Stimulated activated CD8-positive, alpha-beta memory T cell treated with anti-CD3 and anti-CD28 coated beads, Interleukin-7, amount 100 ng/mL, for 24 hours (primary cell): ENCODE measurements around the gene CTPS1.

ENCODE experiments used
- DNase-seq: peaks from one replicate; pipeline ENCODE4 v3.0.0-alpha.2; 2020; ENCODE audit warnings: low read depth

Gene CTPS1

DNA sequence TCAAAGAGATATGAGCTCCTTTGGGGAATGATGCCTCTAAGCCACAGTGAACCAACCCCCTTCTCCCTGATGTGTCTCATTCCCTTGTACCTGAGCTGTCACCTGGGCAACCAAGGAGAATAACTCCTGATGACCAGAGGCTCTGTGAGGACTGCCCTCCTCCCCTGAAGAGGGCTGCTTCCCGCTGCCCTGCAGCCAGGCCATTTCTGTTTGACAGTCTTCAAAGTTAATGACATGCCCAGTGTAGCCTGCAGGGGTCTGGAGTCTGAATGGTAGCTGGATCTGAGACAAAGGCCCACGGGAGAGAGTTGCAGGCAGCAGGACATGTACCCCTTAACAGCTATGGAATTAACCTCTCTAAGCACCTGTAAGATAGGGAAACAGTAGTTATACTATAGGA is 45.5 kb downstream of the CTPS1 start:
- no peak for DNase-seq

DNA sequence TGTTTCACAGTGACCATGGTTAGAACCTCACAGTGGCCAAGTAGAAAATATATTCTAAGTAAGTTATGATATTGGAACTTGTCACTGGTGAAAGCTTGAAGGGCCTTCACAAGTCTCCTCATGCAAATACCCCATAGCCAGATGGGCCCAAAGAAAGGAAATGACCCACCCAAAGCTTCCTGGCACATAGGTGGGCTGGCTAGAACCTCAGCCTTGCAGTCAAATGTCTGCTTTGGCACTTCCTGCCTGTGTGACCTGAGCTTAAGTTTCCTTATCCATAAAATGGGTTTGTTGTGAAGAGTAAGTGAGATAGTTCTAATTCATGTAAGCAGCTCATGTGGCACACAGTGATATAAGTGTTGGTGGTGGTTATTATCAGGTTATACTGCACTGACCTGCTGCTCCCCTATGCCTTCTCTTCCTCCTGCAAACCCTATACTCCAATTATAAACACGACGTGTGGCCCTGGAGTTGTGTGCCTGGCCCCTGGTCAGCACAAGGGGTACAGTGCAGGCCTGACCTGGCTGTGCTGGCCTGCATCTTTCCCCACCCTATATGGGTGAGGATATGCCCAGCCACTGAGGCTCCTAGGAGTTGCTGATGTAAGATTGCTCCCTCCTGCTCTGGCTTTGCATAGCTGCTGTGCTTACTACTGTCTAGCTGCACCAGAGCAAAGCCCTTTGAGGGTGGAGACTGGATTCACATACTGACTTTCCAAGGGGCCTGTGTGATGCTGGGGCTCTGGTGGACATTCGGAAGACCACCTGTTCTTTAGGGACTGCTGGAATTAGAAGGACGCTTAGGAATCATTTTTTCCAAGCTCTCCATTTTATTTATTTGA is 46.7 kb downstream of the CTPS1 start:
- DNase-seq, result no peak

- no peak for DNase-seq
Measured at GRCh38 chr1:41028034-41028642, 48.6 kb downstream of the CTPS1 start.

DNA sequence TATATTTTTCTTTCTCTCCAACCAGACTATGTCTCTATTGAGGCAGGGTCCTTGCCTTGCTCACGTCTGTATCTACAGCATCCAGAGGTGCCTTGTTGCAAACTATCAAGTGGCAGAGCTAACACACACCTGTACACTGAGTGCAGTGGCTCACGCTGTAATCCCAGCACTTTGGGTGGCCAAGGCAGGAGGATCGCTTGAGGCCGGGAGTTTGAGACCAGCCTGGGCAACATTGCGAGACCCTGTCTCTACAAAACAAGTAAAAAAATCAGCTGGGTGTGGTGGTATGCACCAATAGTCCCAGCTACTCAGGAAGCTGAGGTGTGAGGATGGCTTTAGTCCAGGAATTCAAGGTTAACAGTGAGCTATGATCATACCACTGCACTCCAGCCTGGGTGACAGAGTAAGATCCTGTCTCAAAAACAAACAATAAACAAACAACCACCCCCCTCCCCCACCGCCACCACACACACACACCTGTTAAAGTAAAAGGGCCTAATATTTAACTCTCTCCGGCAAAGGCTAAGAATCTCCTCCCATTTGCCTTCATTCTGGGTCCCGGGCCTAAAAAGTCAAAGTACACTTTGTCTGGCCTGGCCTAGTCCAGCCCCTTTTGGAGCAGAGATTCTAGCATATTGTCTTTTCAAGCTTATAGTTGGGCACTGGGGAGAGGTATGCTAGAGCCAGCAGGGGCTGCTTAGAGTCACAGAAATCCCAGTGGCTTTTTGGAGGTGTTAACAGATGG is 51.5 kb downstream of the CTPS1 start:
- DNase-seq, result no peak

GRCh38 chr1:41032147-41032546 is 52.7 kb downstream of the CTPS1 start:
- no peak for DNase-seq

DNA sequence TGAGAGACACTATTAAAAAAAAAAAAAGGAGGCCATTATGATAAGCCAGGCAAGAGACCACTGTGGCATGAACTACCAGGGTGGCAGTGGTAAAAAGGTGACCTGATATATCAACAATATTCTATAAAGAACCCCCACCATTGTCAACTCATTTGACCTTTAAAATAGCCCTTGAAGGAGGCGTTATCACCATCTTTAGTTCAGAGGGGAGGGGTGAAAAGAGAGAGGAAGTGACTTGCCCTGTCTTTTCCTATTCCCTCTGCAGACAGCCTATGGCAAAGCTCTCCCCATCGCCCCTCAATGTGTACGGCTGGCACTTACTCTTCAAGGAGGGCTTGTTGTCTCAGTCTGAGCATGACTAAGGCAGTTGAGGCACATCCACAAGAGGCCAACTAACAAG is 53.8 kb downstream of the CTPS1 start:
- DNase-seq, result no peak

GRCh38 chr1:41037116-41037903 is 57.8 kb downstream of the CTPS1 start:
- DNase-seq, result no peak

- no peak for DNase-seq
Measured at GRCh38 chr1:41038110-41038509, 58.6 kb downstream of the CTPS1 start.

DNA sequence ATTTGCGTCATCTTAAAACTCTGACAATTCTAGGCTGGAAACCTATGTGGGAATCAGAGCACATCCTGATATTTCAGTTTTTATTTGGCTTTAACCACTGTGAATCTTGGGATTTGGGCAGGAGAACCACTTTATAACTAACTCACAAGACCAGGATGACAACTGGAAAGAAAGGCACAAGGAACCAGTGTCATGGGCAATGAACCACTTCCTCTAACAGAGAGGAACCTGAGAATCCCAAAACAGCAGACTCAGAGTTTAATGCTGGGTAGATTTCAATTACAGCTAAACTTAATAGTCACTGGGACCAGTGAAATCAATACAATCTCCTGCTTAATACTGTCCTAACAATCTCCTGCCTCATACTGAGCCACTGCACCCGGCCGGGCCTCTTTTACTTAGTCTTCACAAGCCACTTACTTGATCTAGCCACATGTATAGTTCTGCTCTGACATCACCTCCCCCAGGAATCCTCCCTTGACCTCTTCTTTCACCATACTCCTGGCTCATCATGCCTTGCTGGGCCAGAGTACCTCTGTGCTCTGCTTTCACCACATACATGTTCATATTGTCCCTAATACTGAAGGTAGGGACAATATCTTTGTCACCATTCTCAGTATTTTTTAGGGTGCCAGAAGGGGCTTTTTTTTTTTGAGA is 62.2 kb downstream of the CTPS1 start:
- no peak for DNase-seq

DNA sequence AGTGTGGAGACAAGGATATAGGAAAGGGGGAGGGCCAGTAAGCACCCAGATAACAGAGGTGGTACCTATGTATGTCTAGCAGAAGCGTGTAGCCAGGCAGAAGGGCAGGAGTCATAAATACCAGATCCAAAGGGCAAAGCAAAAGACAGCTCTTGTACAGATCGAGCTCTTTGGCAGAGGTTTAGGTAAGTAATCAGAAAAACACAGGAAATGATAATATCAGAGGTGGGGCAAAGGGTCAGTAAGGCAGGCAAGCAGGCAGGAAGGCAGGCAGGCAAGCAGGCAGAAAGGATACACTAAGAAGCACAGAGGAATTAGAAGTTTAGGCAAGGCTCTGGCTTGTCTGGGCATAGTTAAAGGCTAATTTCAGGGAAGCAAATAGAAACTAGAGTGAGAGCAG is 64.7 kb downstream of the CTPS1 start:
- no peak for DNase-seq

DNA sequence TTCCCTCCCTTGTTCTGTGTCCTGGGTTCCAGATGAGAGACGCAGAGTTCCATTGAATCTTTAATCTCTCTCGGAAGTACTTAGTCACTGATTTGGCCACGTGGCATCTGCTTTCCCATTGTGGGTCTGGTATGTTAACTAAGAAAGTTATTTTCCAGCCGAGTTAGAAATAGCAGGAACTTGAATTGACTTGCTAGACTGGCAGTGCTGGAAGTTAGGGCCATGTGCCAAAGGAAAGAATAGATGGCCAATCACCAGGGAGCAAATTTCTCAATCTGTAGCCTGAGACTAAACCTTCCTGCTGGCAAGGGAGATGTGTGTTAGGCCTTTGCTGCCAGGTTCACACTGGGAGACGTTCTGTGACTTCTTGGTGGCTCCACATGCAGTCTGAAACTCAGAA is 66.2 kb downstream of the CTPS1 start:
- DNase-seq, result no peak

DNA sequence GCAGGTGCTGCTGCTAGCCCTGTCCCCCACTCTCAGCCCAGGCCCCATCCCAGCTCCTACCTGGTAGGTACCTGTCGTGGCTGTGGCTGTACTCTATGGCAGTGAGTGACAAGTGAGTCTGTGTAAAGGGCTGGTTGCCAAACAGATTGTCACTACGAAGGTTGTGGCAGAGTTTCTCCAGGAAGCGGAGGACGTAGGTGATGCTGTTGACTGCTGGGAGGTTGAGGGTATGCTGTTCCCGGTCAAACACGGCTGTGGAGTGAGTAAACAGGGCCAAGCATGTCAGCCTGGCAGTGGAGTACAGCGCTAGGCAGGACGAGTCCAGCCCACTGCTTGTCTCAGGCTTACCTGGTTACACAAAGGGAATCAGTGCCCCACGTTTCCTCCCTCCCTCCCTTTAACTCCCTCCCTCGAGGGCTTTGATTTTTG is 66.9 kb downstream of the CTPS1 start:
- no peak for DNase-seq

DNA sequence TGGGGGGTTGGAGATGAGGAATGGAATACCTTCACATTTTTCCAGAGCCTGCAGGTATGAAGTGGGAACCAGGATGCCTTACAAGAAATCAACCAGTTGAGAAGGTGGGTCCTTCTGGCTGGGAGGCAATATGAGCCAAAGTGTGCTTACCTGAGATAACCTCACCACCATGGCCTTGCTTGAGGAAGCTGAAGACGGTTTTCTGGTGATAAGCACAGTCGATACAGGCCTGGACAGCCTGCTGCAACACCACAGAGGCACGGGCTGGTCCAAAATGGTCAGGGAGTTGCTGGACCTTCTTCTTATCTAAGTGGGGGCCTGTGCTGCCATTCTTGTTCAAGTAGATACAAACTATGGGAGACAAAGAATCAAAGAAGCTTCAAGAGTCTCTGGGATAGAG is 69.0 kb downstream of the CTPS1 start:
- no peak for DNase-seq

DNA sequence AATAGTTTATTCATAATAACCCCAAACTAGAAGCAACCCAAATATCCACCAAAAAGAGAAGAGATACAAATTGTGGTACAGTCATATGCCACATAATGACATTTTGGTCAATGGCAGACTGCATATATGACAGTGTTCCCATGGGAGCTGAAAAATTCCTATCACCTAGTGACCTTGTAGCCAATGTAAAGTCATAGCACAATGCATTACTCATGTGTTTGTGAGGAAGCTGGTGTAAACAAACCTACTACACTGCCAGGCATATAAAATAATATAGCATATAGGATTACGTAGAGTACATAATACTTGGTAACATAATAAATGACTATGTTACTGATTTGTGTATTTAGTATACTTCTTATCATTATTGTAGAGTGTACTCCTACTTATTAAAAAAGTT is 71.5 kb downstream of the CTPS1 start:
- no peak for DNase-seq

GRCh38 chr1:41053316-41053715 is 73.8 kb downstream of the CTPS1 start:
- no peak for DNase-seq

DNA sequence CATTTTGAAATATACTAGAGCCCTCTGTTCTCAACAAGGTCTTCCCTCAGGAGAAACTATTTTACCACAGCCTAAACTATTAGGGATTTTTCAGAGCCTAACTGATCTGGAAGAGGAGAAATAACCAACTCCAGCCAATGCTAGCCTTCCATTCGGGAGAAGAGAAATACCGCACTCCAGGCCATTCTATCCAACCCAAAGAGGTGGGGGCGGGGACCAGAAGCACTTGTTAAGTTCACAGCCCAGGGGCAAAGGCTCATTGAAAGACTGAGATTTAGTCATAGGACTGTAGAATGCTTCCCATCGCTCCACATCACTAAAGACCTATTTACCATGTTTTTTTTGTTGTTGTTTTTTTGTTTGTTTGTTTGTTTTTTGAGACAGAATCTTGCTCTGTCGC is 77.4 kb downstream of the CTPS1 start:
- no peak for DNase-seq
